GM12801 (cell line): ENCODE data around the gene SEC14L2.

ENCODE experiments used
- CTCF ChIP-seq: IDR thresholded peaks from one replicate; pipeline ENCODE4 v1.5.1; 2011; ENCODE audit warnings: control low read depth; ENCODE audit not compliant: insufficient read length; ENCODE audit errors: extremely low read depth

The SEC14L2 gene

GRCh38 chr22:30459181-30460052 is 62.6 kb downstream of the SEC14L2 start:
- TF ChIP-seq CTCF = no peak

- TF ChIP-seq CTCF = no peak
Observed at GRCh38 chr22:30460147-30460546, 63.3 kb downstream of the SEC14L2 start.

- TF ChIP-seq CTCF = no peak
Observed at GRCh38 chr22:30469165-30469564, 72.3 kb downstream of the SEC14L2 start.

- TF ChIP-seq CTCF = no peak
Observed at GRCh38 chr22:30470655-30471054, 73.8 kb downstream of the SEC14L2 start.

- TF ChIP-seq CTCF = no peak
Observed at GRCh38 chr22:30471616-30472318, 74.9 kb downstream of the SEC14L2 start, which contains the start of gene SEC14L3. SEC14L3 (minus strand) TSS chr22:30472017; CDS start chr22:30471958, 59 bp downstream.

GRCh38 chr22:30472994-30473720 is 76.3 kb downstream of the SEC14L2 start:
- TF ChIP-seq CTCF = no peak

GRCh38 chr22:30474121-30474520 is 77.3 kb downstream of the SEC14L2 start:
- TF ChIP-seq CTCF = no peak
